ENCODE results near the gene VGLL2. TPM values are rescaled to one million over a fixed set of nuclear protein-coding genes. Genes with fewer than 3 reads are reported as not detected.

VGLL2 gene
- total and polyA plus RNA-seq, 2 of the 13 experiments (the other 11 are each of a cell fraction or from before 2014, with no cell fraction given): not detected

DNA sequence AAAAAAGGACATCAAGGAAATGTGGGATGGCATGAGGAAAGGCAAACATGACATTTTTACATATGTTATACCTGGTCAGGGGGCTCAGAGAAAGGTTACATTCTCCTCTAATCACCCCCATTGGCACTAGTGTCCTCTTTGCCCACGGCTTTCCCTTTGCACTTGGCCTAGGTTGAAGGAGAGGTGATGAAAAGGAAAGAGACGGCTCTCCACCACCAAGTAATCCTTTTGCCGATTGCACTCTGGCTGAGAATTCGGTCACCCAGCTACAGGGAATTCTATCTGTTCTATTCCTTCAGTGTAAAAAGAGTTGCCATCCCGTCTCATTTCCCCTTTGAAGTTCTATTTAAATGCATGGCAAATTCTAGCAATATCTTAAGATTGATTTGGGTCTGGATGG lies 10.4 kb downstream of the VGLL2 start:
- H3K27ac ChIP-seq (ENCODE audit: extremely low read length, insufficient read depth, low read length): no peak overlapping the region
- peaks cover 2 to 21% of the 10 kb centered on the region in 2 experiments; a peak in 4 of 5 replicates for H3K27me3 ChIP-seq (ENCODE audit: control insufficient read depth in 1 of 2, insufficient read depth in 2 of 2, low read length in 2 of 2)
- H4K20me1 ChIP-seq (ENCODE audit: insufficient read depth, low read length): no peaks in the 10 kb centered on the region
- no peaks in the 10 kb centered on the region for H3K79me2 ChIP-seq (ENCODE audit: insufficient read depth, low read length)
- ChIA-PET POLR2A (no interaction called here), CTCF (ENCODE audit: low intra/inter-chr PET ratio, low total read pairs) (no interaction called here)
- no peaks in the 10 kb centered on the region for H3K36me3 ChIP-seq (replicated peaks in 1 of 2; ENCODE audit: control insufficient read depth in 1 of 2, insufficient read depth in 2 of 2, low read length in 2 of 2)
- FAIRE-seq: no peak
- no peak overlapping the region for H2AFZ ChIP-seq (ENCODE audit: low read length)
- H3K9ac ChIP-seq (ENCODE audit: insufficient read depth, low read depth, low read length): no peak overlapping the region
- no peaks in the 10 kb centered on the region for H3K9me3 ChIP-seq (ENCODE audit: low read length)
- intact Hi-C loops (cut with micrococcal nuclease; ENCODE audit: unreplicated experiment): no loop called here
- BruUV-seq (replicated peaks): no TSS peak
- DNase-seq (ENCODE audit: low spot score): no peak
- WGBS (ENCODE audit: low lambda C conversion rate): 4% methylated on average over 5 of the region's 5 CpGs
- H3K4me1 ChIP-seq (ENCODE audit: insufficient read depth, low read length): no peaks in the 10 kb centered on the region
- H3K4me2 ChIP-seq (ENCODE audit: low read depth, low read length): no peak overlapping the region
- in situ Hi-C loops (cut with HindIII; ENCODE audit: extremely low pct_ligation_motif_present, low pct_unique_long_range_greater_than_20kb): no loop called here
- no peak for ATAC-seq
- no peak overlapping the region for H3K4me3 ChIP-seq (replicated peaks in 1 of 3; ENCODE audit: insufficient read depth in 1 of 3, low read depth in 2 of 3, low read length in 3 of 3)
- TF ChIP-seq, protein P1, sequence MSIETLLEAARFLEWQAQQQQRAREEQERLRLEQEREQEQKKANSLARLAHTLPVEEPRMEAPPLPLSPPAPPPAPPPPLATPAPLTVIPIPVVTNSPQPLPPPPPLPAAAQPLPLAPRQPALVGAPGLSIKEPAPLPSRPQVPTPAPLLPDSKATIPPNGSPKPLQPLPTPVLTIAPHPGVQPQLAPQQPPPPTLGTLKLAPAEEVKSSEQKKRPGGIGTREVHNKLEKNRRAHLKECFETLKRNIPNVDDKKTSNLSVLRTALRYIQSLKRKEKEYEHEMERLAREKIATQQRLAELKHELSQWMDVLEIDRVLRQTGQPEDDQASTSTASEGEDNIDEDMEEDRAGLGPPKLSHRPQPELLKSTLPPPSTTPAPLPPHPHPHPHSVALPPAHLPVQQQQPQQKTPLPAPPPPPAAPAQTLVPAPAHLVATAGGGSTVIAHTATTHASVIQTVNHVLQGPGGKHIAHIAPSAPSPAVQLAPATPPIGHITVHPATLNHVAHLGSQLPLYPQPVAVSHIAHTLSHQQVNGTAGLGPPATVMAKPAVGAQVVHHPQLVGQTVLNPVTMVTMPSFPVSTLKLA (IDR thresholded peaks at IDR 0.05): no peak
- no peak for TF ChIP-seq ZNF282 (IDR thresholded peaks at IDR 0.05; ENCODE audit: partially characterized antibody)
- no peak for TF ChIP-seq JUNB (CRISPR knock-in tag; IDR thresholded peaks at IDR 0.05; ENCODE audit: borderline replicate concordance)
- no peak for TF ChIP-seq IRX3 (CRISPR knock-in tag; IDR thresholded peaks at IDR 0.05; ENCODE audit: borderline replicate concordance, low read depth)
- TF ChIP-seq, protein P2, sequence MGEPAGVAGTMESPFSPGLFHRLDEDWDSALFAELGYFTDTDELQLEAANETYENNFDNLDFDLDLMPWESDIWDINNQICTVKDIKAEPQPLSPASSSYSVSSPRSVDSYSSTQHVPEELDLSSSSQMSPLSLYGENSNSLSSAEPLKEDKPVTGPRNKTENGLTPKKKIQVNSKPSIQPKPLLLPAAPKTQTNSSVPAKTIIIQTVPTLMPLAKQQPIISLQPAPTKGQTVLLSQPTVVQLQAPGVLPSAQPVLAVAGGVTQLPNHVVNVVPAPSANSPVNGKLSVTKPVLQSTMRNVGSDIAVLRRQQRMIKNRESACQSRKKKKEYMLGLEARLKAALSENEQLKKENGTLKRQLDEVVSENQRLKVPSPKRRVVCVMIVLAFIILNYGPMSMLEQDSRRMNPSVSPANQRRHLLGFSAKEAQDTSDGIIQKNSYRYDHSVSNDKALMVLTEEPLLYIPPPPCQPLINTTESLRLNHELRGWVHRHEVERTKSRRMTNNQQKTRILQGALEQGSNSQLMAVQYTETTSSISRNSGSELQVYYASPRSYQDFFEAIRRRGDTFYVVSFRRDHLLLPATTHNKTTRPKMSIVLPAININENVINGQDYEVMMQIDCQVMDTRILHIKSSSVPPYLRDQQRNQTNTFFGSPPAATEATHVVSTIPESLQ (CRISPR knock-in tag; conservative IDR thresholded peaks at IDR 0.05): no peak
- TF ChIP-seq, protein P3, sequence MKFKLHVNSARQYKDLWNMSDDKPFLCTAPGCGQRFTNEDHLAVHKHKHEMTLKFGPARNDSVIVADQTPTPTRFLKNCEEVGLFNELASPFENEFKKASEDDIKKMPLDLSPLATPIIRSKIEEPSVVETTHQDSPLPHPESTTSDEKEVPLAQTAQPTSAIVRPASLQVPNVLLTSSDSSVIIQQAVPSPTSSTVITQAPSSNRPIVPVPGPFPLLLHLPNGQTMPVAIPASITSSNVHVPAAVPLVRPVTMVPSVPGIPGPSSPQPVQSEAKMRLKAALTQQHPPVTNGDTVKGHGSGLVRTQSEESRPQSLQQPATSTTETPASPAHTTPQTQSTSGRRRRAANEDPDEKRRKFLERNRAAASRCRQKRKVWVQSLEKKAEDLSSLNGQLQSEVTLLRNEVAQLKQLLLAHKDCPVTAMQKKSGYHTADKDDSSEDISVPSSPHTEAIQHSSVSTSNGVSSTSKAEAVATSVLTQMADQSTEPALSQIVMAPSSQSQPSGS (CRISPR knock-in tag; IDR thresholded peaks at IDR 0.05): no peak
- TF ChIP-seq ARNT (IDR thresholded peaks at IDR 0.05): no peak
- TF ChIP-seq FOXK1 (CRISPR knock-in tag; IDR thresholded peaks at IDR 0.05; ENCODE audit: borderline replicate concordance, low read depth): no peak
- TF ChIP-seq CBX2 (IDR thresholded peaks at IDR 0.05; ENCODE audit: low read depth, low read length): no peak
- no peak for TF ChIP-seq CBX2 (CRISPR knock-in tag; IDR thresholded peaks at IDR 0.05; ENCODE audit: low read depth)
- no peak for TF ChIP-seq ZBTB21 (CRISPR knock-in tag; IDR thresholded peaks at IDR 0.05)
- TF ChIP-seq, protein P4, sequence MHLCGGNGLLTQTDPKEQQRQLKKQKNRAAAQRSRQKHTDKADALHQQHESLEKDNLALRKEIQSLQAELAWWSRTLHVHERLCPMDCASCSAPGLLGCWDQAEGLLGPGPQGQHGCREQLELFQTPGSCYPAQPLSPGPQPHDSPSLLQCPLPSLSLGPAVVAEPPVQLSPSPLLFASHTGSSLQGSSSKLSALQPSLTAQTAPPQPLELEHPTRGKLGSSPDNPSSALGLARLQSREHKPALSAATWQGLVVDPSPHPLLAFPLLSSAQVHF (CRISPR knock-in tag; IDR thresholded peaks at IDR 0.05): no peak
- TF ChIP-seq ZFX (CRISPR knock-in tag; IDR thresholded peaks at IDR 0.05; ENCODE audit: low read depth): no peak
- TF ChIP-seq, protein P5, sequence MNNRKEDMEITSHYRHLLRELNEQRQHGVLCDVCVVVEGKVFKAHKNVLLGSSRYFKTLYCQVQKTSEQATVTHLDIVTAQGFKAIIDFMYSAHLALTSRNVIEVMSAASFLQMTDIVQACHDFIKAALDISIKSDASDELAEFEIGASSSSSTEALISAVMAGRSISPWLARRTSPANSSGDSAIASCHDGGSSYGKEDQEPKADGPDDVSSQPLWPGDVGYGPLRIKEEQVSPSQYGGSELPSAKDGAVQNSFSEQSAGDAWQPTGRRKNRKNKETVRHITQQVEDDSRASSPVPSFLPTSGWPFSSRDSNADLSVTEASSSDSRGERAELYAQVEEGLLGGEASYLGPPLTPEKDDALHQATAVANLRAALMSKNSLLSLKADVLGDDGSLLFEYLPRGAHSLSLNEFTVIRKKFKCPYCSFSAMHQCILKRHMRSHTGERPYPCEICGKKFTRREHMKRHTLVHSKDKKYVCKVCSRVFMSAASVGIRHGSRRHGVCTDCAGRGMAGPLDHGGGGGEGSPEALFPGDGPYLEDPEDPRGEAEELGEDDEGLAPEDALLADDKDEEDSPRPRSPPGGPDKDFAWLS (CRISPR knock-in tag; IDR thresholded peaks at IDR 0.05; ENCODE audit: borderline replicate concordance): no peak
- TF ChIP-seq KDM1A (CRISPR knock-in tag; IDR thresholded peaks at IDR 0.05): no peak
- TF ChIP-seq, protein P6, sequence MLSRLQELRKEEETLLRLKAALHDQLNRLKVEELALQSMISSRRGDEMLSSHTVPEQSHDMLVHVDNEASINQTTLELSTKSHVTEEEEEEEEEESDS (CRISPR knock-in tag; IDR thresholded peaks at IDR 0.05; ENCODE audit: borderline replicate concordance): no peak
- no peak for TF ChIP-seq ZBTB3 (CRISPR knock-in tag; IDR thresholded peaks at IDR 0.05; ENCODE audit: borderline replicate concordance, low read depth)
